HepG2 (cell line): ENCODE data around the gene RBBP8NL. TPM values are rescaled to one million over a fixed set of nuclear protein-coding genes. Genes with fewer than 3 reads are reported as not detected.
A peak's percentile ranks its signal among the peaks of the same experiment; 100 is the strongest.

ENCODE experiments used
- GLI4 ChIP-seq: sonication (generic); formaldehyde crosslinking; IDR thresholded peaks from 2 replicates; pipeline ENCODE4 v1.5.1; 2020; ENCODE audit warnings: missing genetic modification reagents, mild to moderate bottlenecking, moderate library complexity, borderline replicate concordance
- REPIN1 ChIP-seq: sonication (generic); formaldehyde crosslinking; IDR thresholded peaks from 2 replicates; pipeline ENCODE4 v1.8.0; 2022; ENCODE audit warnings: missing genetic modification reagents, low read depth, mild to moderate bottlenecking, borderline replicate concordance
- SALL1 ChIP-seq: sonication (generic); formaldehyde crosslinking; IDR thresholded peaks from 2 replicates; pipeline ENCODE4 v1.8.0; 2022; ENCODE audit warnings: mild to moderate bottlenecking, missing genetic modification reagents
- SETDB1 ChIP-seq: sonication (generic); formaldehyde crosslinking; IDR thresholded peaks from 2 replicates; pipeline ENCODE4 v1.5.1; 2020; ENCODE audit warnings: missing genetic modification reagents, mild to moderate bottlenecking, borderline replicate concordance
- SMARCC2 ChIP-seq: fragments of 450-650 bp; IDR thresholded peaks from 2 replicates; pipeline ENCODE4 v1.6.1; 2017; ENCODE audit warnings: antibody characterized with exemption, mild to moderate bottlenecking
- STAG1 ChIP-seq: sonication (generic); formaldehyde crosslinking; IDR thresholded peaks from 2 replicates; pipeline ENCODE4 v1.4.0; 2020; ENCODE audit warnings: missing genetic modification reagents
- ZFAT ChIP-seq: sonication (generic); formaldehyde crosslinking; conservative IDR thresholded peaks from 2 replicates; pipeline ENCODE4 v1.8.1; 2023; ENCODE audit warnings: missing genetic modification reagents, inconsistent platforms
- ZNF263 ChIP-seq: sonication (generic); formaldehyde crosslinking; IDR thresholded peaks from 2 replicates; pipeline ENCODE4 v1.4.0; 2020; ENCODE audit warnings: missing genetic modification reagents
- ZNF432 ChIP-seq: sonication (generic); formaldehyde crosslinking; IDR thresholded peaks from 2 replicates; pipeline ENCODE4 v1.5.0; 2020; ENCODE audit warnings: missing genetic modification reagents, mild to moderate bottlenecking, borderline replicate concordance
- ZNF75D ChIP-seq: sonication (generic); formaldehyde crosslinking; IDR thresholded peaks from 2 replicates; pipeline ENCODE4 v1.8.1; 2023; ENCODE audit warnings: missing genetic modification reagents, mild to moderate bottlenecking, borderline replicate concordance
- ZNF879 ChIP-seq: sonication (generic); formaldehyde crosslinking; IDR thresholded peaks from 2 replicates; pipeline ENCODE4 v1.8.1; 2023; ENCODE audit warnings: missing genetic modification reagents
- polyA plus RNA-seq, 8 experiments: library from polyadenylated mRNA; depleted of rRNA in 3 of 8; stranded (reverse) in 7 of 8; unstranded in 1 of 8; fragments of >200 nt; fragmentation: Illumina TruSeq in 4 of 8; extraction: Trizol in 4 of 8; gene quantifications; 2 replicates each; pipeline versions ENCODE4 v1.2.1 to v1.2.3, GENCODE V29; 2011 to 2016; ENCODE audit warnings: low read depth in 4 of 8, missing spikeins in 1 of 8, mixed read lengths in 1 of 8; ENCODE audit not compliant: insufficient read depth in 1 of 8
- total RNA-seq, 5 experiments: library from RNA; depleted of rRNA; stranded (reverse); fragments of >200 nt; fragmentation: Illumina TruSeq; extraction: Trizol; gene quantifications; 2 replicates each; pipeline ENCODE4 v1.2.3, GENCODE V29; 2016; ENCODE audit warnings: low read depth in 1 of 5
- TF ChIP-seq, protein P1 (sequence below): sonication (generic); formaldehyde crosslinking; IDR thresholded peaks from 2 replicates; pipeline ENCODE4 v1.4.0; 2020; ENCODE audit warnings: mild to moderate bottlenecking, missing genetic modification reagents, borderline replicate concordance
- TF ChIP-seq, protein P2 (sequence below): sonication (generic); formaldehyde crosslinking; IDR thresholded peaks from 2 replicates; pipeline ENCODE4 v1.4.0; 2020; ENCODE audit warnings: missing genetic modification reagents
- TF ChIP-seq, protein P3 (sequence below): sonication (generic); formaldehyde crosslinking; IDR thresholded peaks from 2 replicates; pipeline ENCODE4 v1.4.0; 2020; ENCODE audit warnings: missing genetic modification reagents, borderline replicate concordance
- TF ChIP-seq, protein P4 (sequence below): sonication (generic); formaldehyde crosslinking; IDR thresholded peaks from 2 replicates; pipeline ENCODE4 v1.8.0; 2022; ENCODE audit warnings: mild to moderate bottlenecking, missing genetic modification reagents, moderate library complexity
- TF ChIP-seq, protein P5 (sequence below): fragments of 450-650 bp; IDR thresholded peaks from 2 replicates; pipeline ENCODE4 v1.6.1; 2017

The RBBP8NL gene
- total and polyA plus RNA-seq, 2 of the 13 experiments (the other 11 are each of a cell fraction or from before 2014, with no cell fraction given), result 0.69 to 0.86 TPM

DNA sequence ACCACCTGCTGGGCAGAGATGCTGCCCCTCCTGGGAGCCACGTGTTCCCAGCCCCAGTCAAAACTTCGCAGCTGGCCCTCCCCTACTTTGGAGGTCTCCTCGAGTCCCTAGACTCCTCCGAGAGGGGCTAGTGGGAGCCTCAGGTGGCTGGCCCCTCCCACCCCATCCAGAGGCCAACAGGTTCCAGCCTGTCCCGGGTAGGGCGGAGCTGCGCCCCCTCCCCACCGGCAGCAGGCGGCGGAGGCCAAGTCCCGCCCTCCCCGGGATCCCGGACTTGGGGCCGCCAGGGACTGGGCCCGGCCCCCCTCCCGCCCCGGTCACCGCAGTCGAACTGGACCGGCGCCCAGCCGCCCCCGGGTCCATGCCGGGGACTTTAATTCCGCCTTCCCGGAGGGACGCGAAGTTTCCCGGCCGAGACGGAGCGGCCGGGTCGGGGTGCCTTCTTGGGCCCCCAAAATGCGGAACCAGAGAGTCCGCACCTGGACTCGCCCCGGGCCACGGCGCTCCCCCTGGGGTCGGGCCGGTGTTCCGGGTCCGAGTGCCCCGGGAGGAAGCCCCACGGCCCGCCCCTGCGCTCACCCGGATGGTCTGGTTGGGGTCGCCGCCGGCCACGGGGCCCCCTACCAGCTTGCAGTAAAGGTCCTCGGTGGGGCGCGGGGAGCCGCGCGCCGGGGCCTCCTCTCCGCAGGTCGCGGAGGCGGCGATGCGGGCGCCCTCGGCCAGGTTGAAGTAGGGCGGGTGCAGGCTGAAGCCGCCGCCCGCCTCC, 60.8 kb downstream of the RBBP8NL start (continued):
- TF ChIP-seq ZNF75D, result no peak
- TF ChIP-seq, protein P1, sequence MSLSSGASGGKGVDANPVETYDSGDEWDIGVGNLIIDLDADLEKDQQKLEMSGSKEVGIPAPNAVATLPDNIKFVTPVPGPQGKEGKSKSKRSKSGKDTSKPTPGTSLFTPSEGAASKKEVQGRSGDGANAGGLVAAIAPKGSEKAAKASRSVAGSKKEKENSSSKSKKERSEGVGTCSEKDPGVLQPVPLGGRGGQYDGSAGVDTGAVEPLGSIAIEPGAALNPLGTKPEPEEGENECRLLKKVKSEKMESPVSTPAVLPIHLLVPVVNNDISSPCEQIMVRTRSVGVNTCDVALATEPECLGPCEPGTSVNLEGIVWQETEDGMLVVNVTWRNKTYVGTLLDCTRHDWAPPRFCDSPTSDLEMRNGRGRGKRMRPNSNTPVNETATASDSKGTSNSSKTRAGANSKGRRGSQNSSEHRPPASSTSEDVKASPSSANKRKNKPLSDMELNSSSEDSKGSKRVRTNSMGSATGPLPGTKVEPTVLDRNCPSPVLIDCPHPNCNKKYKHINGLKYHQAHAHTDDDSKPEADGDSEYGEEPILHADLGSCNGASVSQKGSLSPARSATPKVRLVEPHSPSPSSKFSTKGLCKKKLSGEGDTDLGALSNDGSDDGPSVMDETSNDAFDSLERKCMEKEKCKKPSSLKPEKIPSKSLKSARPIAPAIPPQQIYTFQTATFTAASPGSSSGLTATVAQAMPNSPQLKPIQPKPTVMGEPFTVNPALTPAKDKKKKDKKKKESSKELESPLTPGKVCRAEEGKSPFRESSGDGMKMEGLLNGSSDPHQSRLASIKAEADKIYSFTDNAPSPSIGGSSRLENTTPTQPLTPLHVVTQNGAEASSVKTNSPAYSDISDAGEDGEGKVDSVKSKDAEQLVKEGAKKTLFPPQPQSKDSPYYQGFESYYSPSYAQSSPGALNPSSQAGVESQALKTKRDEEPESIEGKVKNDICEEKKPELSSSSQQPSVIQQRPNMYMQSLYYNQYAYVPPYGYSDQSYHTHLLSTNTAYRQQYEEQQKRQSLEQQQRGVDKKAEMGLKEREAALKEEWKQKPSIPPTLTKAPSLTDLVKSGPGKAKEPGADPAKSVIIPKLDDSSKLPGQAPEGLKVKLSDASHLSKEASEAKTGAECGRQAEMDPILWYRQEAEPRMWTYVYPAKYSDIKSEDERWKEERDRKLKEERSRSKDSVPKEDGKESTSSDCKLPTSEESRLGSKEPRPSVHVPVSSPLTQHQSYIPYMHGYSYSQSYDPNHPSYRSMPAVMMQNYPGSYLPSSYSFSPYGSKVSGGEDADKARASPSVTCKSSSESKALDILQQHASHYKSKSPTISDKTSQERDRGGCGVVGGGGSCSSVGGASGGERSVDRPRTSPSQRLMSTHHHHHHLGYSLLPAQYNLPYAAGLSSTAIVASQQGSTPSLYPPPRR (CRISPR knock-in tag), result peak; percentile 60; the same call in 1 of the 2 replicates
- TF ChIP-seq, protein P2, sequence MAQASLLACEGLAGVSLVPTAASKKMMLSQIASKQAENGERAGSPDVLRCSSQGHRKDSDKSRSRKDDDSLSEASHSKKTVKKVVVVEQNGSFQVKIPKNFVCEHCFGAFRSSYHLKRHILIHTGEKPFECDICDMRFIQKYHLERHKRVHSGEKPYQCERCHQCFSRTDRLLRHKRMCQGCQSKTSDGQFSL (CRISPR knock-in tag), result 0 out of 2 replicates have a peak, but pooled peaks have one; percentile 46
- TF ChIP-seq SALL1 (CRISPR knock-in tag), result 0 out of 2 replicates have a peak, but pooled peaks have one; percentile 49
- 0 out of 2 replicates have a peak, but pooled peaks have one; percentile 18 for TF ChIP-seq REPIN1 (CRISPR knock-in tag)
- peak; percentile 41; the same call in 1 of the 2 replicates for TF ChIP-seq ZNF263 (CRISPR knock-in tag)
- no peak for TF ChIP-seq SETDB1 (CRISPR knock-in tag)
- TF ChIP-seq ZFAT (CRISPR knock-in tag), result 0 out of 2 replicates have a peak, but pooled peaks have one; percentile 29
- no peak for TF ChIP-seq SMARCC2
- no peak for TF ChIP-seq ZNF432 (CRISPR knock-in tag)
- TF ChIP-seq, protein P3, sequence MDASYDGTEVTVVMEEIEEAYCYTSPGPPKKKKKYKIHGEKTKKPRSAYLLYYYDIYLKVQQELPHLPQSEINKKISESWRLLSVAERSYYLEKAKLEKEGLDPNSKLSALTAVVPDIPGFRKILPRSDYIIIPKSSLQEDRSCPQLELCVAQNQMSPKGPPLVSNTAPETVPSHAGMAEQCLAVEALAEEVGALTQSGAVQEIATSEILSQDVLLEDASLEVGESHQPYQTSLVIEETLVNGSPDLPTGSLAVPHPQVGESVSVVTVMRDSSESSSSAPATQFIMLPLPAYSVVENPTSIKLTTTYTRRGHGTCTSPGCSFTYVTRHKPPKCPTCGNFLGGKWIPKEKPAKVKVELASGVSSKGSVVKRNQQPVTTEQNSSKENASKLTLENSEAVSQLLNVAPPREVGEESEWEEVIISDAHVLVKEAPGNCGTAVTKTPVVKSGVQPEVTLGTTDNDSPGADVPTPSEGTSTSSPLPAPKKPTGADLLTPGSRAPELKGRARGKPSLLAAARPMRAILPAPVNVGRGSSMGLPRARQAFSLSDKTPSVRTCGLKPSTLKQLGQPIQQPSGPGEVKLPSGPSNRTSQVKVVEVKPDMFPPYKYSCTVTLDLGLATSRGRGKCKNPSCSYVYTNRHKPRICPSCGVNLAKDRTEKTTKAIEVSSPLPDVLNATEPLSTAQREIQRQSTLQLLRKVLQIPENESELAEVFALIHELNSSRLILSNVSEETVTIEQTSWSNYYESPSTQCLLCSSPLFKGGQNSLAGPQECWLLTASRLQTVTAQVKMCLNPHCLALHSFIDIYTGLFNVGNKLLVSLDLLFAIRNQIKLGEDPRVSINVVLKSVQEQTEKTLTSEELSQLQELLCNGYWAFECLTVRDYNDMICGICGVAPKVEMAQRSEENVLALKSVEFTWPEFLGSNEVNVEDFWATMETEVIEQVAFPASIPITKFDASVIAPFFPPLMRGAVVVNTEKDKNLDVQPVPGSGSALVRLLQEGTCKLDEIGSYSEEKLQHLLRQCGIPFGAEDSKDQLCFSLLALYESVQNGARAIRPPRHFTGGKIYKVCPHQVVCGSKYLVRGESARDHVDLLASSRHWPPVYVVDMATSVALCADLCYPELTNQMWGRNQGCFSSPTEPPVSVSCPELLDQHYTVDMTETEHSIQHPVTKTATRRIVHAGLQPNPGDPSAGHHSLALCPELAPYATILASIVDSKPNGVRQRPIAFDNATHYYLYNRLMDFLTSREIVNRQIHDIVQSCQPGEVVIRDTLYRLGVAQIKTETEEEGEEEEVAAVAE (CRISPR knock-in tag), result no peak
- no peak; the same call in 1 of the 2 replicates for TF ChIP-seq GLI4 (CRISPR knock-in tag)
- no peak; the same call in 1 of the 2 replicates for TF ChIP-seq ZNF879 (CRISPR knock-in tag)
- TF ChIP-seq STAG1 (CRISPR knock-in tag), result peak; percentile 2; the same call in 1 of the 2 replicates
- TF ChIP-seq, protein P4, sequence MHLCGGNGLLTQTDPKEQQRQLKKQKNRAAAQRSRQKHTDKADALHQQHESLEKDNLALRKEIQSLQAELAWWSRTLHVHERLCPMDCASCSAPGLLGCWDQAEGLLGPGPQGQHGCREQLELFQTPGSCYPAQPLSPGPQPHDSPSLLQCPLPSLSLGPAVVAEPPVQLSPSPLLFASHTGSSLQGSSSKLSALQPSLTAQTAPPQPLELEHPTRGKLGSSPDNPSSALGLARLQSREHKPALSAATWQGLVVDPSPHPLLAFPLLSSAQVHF, result no peak
- TF ChIP-seq, protein P5, sequence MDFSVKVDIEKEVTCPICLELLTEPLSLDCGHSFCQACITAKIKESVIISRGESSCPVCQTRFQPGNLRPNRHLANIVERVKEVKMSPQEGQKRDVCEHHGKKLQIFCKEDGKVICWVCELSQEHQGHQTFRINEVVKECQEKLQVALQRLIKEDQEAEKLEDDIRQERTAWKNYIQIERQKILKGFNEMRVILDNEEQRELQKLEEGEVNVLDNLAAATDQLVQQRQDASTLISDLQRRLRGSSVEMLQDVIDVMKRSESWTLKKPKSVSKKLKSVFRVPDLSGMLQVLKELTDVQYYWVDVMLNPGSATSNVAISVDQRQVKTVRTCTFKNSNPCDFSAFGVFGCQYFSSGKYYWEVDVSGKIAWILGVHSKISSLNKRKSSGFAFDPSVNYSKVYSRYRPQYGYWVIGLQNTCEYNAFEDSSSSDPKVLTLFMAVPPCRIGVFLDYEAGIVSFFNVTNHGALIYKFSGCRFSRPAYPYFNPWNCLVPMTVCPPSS, result no peak
